OCI-LY7 (cell line): ENCODE data around the gene FSD1L.

Experiments
- EZH2phosphoT487 ChIP-seq: fragments of 200-600 bp; sonication (generic); IDR thresholded peaks from 2 replicates; pipeline ENCODE4 v1.6.1; 2018; ENCODE audit warnings: low read depth, borderline replicate concordance, mild to moderate bottlenecking, mixed run types, antibody characterized with exemption, low read length, moderate library complexity, mixed read lengths
- TF ChIP-seq, protein P1 (sequence below): fragments of 200-600 bp; sonication (generic); conservative IDR thresholded peaks from 2 replicates; pipeline ENCODE4 v1.5.1; 2014; ENCODE audit warnings: mild to moderate bottlenecking, antibody characterized with exemption, low read length, moderate library complexity, mixed read lengths

- no peak for TF ChIP-seq EZH2phosphoT487
- TF ChIP-seq, protein P1, sequence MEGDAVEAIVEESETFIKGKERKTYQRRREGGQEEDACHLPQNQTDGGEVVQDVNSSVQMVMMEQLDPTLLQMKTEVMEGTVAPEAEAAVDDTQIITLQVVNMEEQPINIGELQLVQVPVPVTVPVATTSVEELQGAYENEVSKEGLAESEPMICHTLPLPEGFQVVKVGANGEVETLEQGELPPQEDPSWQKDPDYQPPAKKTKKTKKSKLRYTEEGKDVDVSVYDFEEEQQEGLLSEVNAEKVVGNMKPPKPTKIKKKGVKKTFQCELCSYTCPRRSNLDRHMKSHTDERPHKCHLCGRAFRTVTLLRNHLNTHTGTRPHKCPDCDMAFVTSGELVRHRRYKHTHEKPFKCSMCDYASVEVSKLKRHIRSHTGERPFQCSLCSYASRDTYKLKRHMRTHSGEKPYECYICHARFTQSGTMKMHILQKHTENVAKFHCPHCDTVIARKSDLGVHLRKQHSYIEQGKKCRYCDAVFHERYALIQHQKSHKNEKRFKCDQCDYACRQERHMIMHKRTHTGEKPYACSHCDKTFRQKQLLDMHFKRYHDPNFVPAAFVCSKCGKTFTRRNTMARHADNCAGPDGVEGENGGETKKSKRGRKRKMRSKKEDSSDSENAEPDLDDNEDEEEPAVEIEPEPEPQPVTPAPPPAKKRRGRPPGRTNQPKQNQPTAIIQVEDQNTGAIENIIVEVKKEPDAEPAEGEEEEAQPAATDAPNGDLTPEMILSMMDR = no peak
Measured at GRCh38 chr9:105418588-105419500, 29.0 kb upstream of the FSD1L start.
